HG03060 (cell line): Measurements from ENCODE around the gene CMIP.
A peak's percentile ranks its signal among the peaks of the same experiment; 100 is the strongest.
"Not testable (repeated sequence)": the region's sequence is repeated elsewhere in the genome, so short reads cannot be mapped to it uniquely, and the experiment has no call there.

Experiments
- ATAC-seq: cut with Tn5 transposase; IDR thresholded peaks from one replicate; pipeline ENCODE4 v1.9.1; 2021; ENCODE audit warnings: low read depth, moderate number of reproducible peaks; ENCODE audit not compliant: unreplicated experiment

CMIP gene

GRCh38 chr16:81720973-81721906, 276.6 kb downstream of the CMIP start:
- no peak for ATAC-seq

GRCh38 chr16:81723098-81723723, 278.6 kb downstream of the CMIP start:
- no peak for ATAC-seq

- no peak for ATAC-seq
Measured at GRCh38 chr16:81728435-81728834, 283.8 kb downstream of the CMIP start.

GRCh38 chr16:81729451-81729850, 284.8 kb downstream of the CMIP start:
- ATAC-seq: no peak

GRCh38 chr16:81730090-81731051, 285.8 kb downstream of the CMIP start:
- ATAC-seq: no peak

GRCh38 chr16:81731649-81732048, 287.0 kb downstream of the CMIP start:
- no peak for ATAC-seq

GRCh38 chr16:81732699-81733098, 288.1 kb downstream of the CMIP start:
- no peak for ATAC-seq

GRCh38 chr16:81733295-81733694, 288.7 kb downstream of the CMIP start:
- no peak for ATAC-seq

GRCh38 chr16:81734632-81735434, 290.2 kb downstream of the CMIP start:
- no peak for ATAC-seq

GRCh38 chr16:81737885-81738536, 293.4 kb downstream of the CMIP start:
- ATAC-seq: no peak

- no peak for ATAC-seq
Measured at GRCh38 chr16:81738783-81739496, 294.3 kb downstream of the CMIP start.

- no peak for ATAC-seq
Measured at GRCh38 chr16:81739503-81739902, 294.9 kb downstream of the CMIP start.

- peak; percentile 46 for ATAC-seq
Measured at GRCh38 chr16:81740169-81740568, 295.6 kb downstream of the CMIP start.

GRCh38 chr16:81741430-81741770, 296.8 kb downstream of the CMIP start:
- ATAC-seq: not testable (repeated sequence)

- no peak for ATAC-seq
Measured at GRCh38 chr16:81744385-81744784, 299.8 kb downstream of the CMIP start.

- no peak for ATAC-seq
Measured at GRCh38 chr16:81744911-81745310, 300.3 kb downstream of the CMIP start.

- no peak for ATAC-seq
Measured at GRCh38 chr16:81745704-81746558, 301.3 kb downstream of the CMIP start.

- ATAC-seq: no peak
Measured at GRCh38 chr16:81746566-81746965, 302.0 kb downstream of the CMIP start.
